ENCODE results near the gene MTM1.

MTM1 gene

GRCh38 chrX:150551963-150552362, 16.5 kb upstream of the MTM1 start:
- DNase-seq = no peak

- DNase-seq = no peak
Observed at GRCh38 chrX:150558424-150558823, 10.0 kb upstream of the MTM1 start.

GRCh38 chrX:150564838-150565237, 3.6 kb upstream of the MTM1 start:
- no peak for DNase-seq

- DNase-seq = no peak
Observed at GRCh38 chrX:150565551-150565950, 2.9 kb upstream of the MTM1 start.

GRCh38 chrX:150566734-150567182, 1.7 kb upstream of the MTM1 start:
- no peak for DNase-seq

- no peak for DNase-seq
Observed at GRCh38 chrX:150567645-150568319, 639 bp upstream of the MTM1 start.

- DNase-seq = no peak
Observed at GRCh38 chrX:150569155-150569477, 695 bp downstream of the MTM1 start.

GRCh38 chrX:150570512-150570911, 2.1 kb downstream of the MTM1 start:
- DNase-seq = no peak

GRCh38 chrX:150572206-150572605, 3.8 kb downstream of the MTM1 start:
- DNase-seq = no peak

GRCh38 chrX:150573106-150573505, 4.7 kb downstream of the MTM1 start:
- no peak for DNase-seq

- no peak for DNase-seq
Observed at GRCh38 chrX:150573702-150574101, 5.3 kb downstream of the MTM1 start.

- no peak for DNase-seq
Observed at GRCh38 chrX:150574559-150575418, 6.4 kb downstream of the MTM1 start.

- DNase-seq = peak; percentile 53
Observed at GRCh38 chrX:150575419-150575814, 7.0 kb downstream of the MTM1 start.

- no peak for DNase-seq
Observed at GRCh38 chrX:150577174-150577573, 8.8 kb downstream of the MTM1 start.

GRCh38 chrX:150581093-150581775, 12.8 kb downstream of the MTM1 start:
- no peak for DNase-seq

- no peak for DNase-seq
Observed at GRCh38 chrX:150582338-150582948, 14.0 kb downstream of the MTM1 start.

GRCh38 chrX:150587585-150588503, 19.4 kb downstream of the MTM1 start:
- peak; percentile 52 for DNase-seq

GRCh38 chrX:150594584-150594983, 26.2 kb downstream of the MTM1 start:
- no peak for DNase-seq

GRCh38 chrX:150599226-150599625, 30.8 kb downstream of the MTM1 start:
- DNase-seq = no peak

- DNase-seq = no peak
Observed at GRCh38 chrX:150602296-150602695, 33.9 kb downstream of the MTM1 start.

- no peak for DNase-seq
Observed at GRCh38 chrX:150602743-150603142, 34.3 kb downstream of the MTM1 start.

- no peak for DNase-seq
Observed at GRCh38 chrX:150605603-150606002, 37.2 kb downstream of the MTM1 start.
